NCI-H1436 (cell line): ENCODE measurements around the gene CNOT3.
"Not testable (repeated sequence)": the region's sequence is repeated elsewhere in the genome, so short reads cannot be mapped to it uniquely, and the experiment has no call there.

Source experiments
- DNase-seq: peaks from one replicate; lab custom pipeline; 2025; lab: John Stamatoyannopoulos, UW

Gene CNOT3

GRCh38 chr19:54137699-54138488 lies at the start of gene CNOT3:
TSS of gene CNOT3 (plus strand) at chr19:54137762. CDS start at chr19:54142979, 5,217 bp downstream.
- no peak for DNase-seq

- DNase-seq = no peak
Measured at GRCh38 chr19:54094426-54095000, 43.0 kb upstream of the CNOT3 start.

GRCh38 chr19:54095136-54095858 lies 42.3 kb upstream of the CNOT3 start:
- DNase-seq = no peak

- DNase-seq = peak; percentile 23
Measured at GRCh38 chr19:54095859-54096616, 41.5 kb upstream of the CNOT3 start.

GRCh38 chr19:54096617-54097106 lies 40.9 kb upstream of the CNOT3 start:
- no peak for DNase-seq

DNA sequence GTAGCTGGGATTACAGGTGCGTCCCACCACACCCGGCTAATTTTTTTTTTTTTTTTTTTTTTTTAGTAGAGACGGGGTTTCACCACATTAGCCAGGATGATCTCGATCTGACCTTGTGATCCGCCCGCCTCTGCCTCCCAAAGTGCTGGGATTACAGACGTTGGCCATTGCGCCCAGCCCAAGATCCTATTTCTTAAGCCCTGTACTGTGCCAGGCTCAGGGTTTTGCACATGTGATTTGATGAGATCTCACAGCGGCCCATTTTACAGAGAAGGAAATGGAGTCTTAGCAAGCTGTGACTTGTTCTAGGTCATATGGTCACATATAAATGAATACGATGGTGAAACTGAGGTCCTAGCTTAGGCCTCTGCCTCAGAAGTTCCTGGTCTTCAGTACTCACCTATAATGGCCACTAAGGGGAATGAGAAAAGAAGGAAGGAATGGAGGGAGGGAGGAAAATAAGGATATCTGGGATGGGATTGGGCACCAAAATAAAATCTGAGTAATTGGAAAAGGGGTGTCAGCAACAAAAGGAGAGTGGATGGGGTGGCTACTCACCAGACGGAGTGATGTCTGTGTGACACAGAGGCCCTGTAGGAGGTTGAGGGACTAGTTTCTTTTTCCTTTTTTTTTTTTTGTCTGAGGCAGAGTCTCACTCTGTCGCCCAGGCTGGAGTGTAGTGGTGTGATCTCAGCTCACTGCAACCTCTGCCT lies 38.2 kb upstream of the CNOT3 start:
- no peak for DNase-seq

GRCh38 chr19:54099903-54100255 lies 37.7 kb upstream of the CNOT3 start:
- DNase-seq = not testable (repeated sequence)

- no peak for DNase-seq
Measured at GRCh38 chr19:54100561-54100960, 37.0 kb upstream of the CNOT3 start, which contains the start of gene OSCAR. TSS of gene OSCAR (minus strand) at chr19:54100803. CDS start at chr19:54100792, 11 bp downstream.

GRCh38 chr19:54102421-54103169 lies 35.0 kb upstream of the CNOT3 start, which contains the start of gene NDUFA3:
TSS of gene NDUFA3 (plus strand) at chr19:54102855. CDS start at chr19:54102879, 24 bp downstream.
- DNase-seq = peak; percentile 98

DNA sequence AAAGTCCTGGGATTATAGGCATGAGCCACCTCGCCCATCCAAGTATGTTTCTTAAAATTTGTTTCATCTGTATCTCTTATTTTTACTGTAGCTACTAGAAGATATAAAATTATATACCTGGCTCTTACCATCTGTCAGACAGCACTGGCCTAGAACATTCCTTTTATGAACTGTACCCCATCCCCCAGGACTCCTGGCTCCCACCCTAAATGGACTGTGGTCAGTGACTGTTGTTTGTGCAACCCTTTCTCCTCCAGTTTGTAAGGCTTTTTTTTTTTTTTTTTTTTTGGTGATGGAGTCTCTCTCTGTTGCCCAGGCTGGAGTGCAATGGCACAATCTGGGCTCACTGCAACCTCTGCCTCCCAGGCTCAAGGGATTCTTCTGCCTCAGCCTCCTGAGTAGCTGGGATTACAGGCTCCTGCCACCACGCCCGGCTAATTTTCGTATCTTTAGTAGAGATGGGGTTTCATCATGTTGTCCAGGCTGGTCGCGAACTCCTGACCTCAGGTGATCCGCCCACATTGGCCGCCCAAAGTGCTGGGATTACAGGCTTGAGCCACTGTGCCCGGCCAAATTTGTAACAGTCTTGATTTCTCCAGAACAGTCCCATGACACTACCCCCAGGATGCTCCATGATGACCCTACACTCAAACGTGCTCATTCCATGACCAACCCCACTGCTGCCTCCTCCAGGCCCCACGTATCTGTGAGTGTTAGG lies 32.4 kb upstream of the CNOT3 start:
- DNase-seq = no peak

- no peak for DNase-seq
Measured at GRCh38 chr19:54105796-54106195, 31.8 kb upstream of the CNOT3 start.

GRCh38 chr19:54106716-54107115 lies 30.8 kb upstream of the CNOT3 start:
- DNase-seq = no peak

- DNase-seq = no peak
Measured at GRCh38 chr19:54107876-54108490, 29.6 kb upstream of the CNOT3 start.

DNA sequence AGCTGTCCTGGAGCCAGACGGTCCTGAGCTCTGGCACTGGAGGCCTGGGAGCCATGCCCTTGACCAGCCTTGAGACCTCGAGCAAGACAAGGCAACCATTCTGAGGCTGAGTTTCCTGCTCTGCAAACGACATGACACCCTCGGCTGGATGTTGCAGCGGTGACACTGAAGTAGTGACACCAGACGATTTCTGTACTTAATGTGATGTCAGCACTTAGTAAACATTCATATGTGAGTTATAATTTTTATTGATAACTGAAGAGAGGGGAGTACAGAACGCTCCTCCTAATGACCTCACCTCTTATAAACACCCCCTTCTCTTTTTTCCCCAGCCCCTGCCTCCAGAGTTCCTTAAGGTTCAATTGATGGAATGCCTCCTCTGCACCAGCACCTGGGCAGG lies 29.1 kb upstream of the CNOT3 start:
- DNase-seq = no peak

GRCh38 chr19:54109651-54110050 lies 27.9 kb upstream of the CNOT3 start:
- DNase-seq = no peak

DNA sequence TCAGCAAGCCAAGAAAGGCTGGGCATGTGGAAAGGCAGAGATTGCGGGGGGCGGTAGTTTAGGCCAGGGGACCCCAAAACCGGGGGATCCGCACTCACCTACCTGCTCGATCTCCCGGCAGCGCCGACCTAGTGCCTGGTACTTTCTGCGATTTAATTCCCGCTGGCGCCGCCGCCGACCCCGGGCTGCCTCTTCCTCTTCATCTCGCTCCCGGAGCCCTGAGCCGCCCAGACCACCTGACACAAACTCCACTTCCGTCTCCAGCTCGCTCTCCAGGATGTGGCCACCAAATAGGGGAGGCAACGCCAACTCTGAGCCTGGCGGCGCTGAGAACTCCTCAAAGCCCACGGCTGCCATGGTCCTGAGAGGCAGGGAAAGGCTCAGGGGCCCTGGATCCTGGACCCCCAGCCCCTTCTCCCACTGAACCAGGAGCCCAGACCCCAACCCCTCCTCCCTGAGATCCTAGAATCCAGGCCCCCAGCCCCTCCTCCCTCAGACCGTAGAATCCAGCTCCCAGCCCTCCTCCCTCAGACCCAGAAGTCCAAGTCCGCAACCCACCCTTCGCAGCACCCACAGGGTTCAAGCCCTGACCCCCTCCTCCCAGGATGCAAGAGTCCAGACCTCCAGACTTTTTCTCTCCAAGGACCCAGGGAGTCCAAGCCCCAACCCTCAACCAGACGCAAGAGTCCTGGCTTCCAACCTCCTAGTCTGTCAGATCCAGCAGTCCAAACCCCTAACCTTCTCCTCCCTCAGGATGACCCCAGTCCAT lies 23.0 kb upstream of the CNOT3 start:
- no peak for DNase-seq

GRCh38 chr19:54115109-54116063 lies 22.2 kb upstream of the CNOT3 start, which contains the start of the genes PRPF31 and TFPT:
TSS of gene PRPF31 (plus strand) at chr19:54115754. CDS start at chr19:54118279, 2,525 bp downstream.
TSS of gene TFPT (minus strand) at chr19:54115657. CDS start at chr19:54115269, 388 bp downstream.
- DNase-seq = peak; percentile 99
